Sigmoid colon (tissue), 7 donors: Measurements from ENCODE around the gene CNOT1. TPM values are rescaled to one million over a fixed set of nuclear protein-coding genes. Genes with fewer than 3 reads are reported as not detected.

ENCODE experiments used
- DNase-seq: peaks from one replicate; pipeline ENCODE4 v3.0.0-alpha.2; 2019
- H3K27ac ChIP-seq, 4 donors: fragments of 200-600 bp; sonication (generic); one replicate each; pipeline ENCODE4 v1.5.1; 2016 to 2019; ENCODE audit warnings: mild to moderate bottlenecking in 1 of 4
- H3K27me3 ChIP-seq, 3 donors: fragments of 200-600 bp; sonication (generic); one replicate each; pipeline ENCODE4 v1.5.1; 2019; ENCODE audit warnings: mild to moderate bottlenecking in 1 of 3
- H3K36me3 ChIP-seq, 4 donors: fragments of 200-600 bp; sonication (generic); one replicate each; pipeline ENCODE4 v1.5.1; 2016 to 2019
- H3K4me1 ChIP-seq, 4 donors: fragments of 200-600 bp; sonication (generic); one replicate each; pipeline ENCODE4 v1.5.1; 2017 to 2019
- H3K4me3 ChIP-seq, 4 donors: fragments of 200-600 bp; sonication (generic); one replicate each; pipeline ENCODE4 v1.5.1; 2017 to 2019; ENCODE audit warnings: mild to moderate bottlenecking in 2 of 4, moderate library complexity in 1 of 4
- H3K9me3 ChIP-seq, 4 donors: fragments of 200-600 bp in 3 of 4; sonication (generic) in 3 of 4; one replicate each; pipeline versions ENCODE4 v1.5.1 to v1.6.1; 2013 to 2019
- EP300 ChIP-seq, 4 donors: sonication (generic); formaldehyde crosslinking; IDR thresholded peaks; one replicate each; pipeline ENCODE4 v1.6.1; 2017; ENCODE audit warnings: antibody characterized with exemption in 4 of 4
- POLR2A ChIP-seq, 2 donors: fragments of 450-650 bp; IDR thresholded peaks; one replicate each; pipeline ENCODE4 v1.6.1; 2016; ENCODE audit warnings: antibody characterized with exemption in 2 of 2, mild to moderate bottlenecking in 2 of 2, moderate library complexity in 2 of 2
- POLR2AphosphoS5 ChIP-seq, 4 donors: sonication (generic); formaldehyde crosslinking; IDR thresholded peaks; one replicate each; pipeline ENCODE4 v1.6.1; 2017; ENCODE audit warnings: antibody characterized with exemption in 4 of 4
- WGBS, 2 donors: extraction: QIAGEN DNeasy Blood & Tissue Kit; methylation state at CpG; one replicate each; pipeline ENCODE4 v1.1.7; 2013; 5-methylcytosine and 5-hydroxymethylcytosine counted together
- intact Hi-C: fragments of 100-400 bp; cut with DNase I; formaldehyde crosslinking; loops from one replicate; pipeline ENCODE4 v1.15.1; 2023
- polyA plus RNA-seq, 3 donors: library from polyadenylated mRNA; stranded (reverse); fragments of 200-250 nt; gene quantifications; one replicate each; pipeline ENCODE4 v1.2.3, GENCODE V29; 2013
- total RNA-seq, 4 donors: library from RNA; depleted of rRNA; stranded (reverse); fragments of >200 nt; gene quantifications; one replicate each; pipeline ENCODE4 v1.1.0, GENCODE V29; 2016
- TF ChIP-seq, protein P1 (sequence below), 4 experiments: fragments of 450-650 bp in 3 of 4; fragments of 200-600 bp in 1 of 4; IDR thresholded peaks; one replicate each; pipeline ENCODE4 v1.5.1; 2016 to 2019; ENCODE audit warnings: antibody characterized with exemption in 4 of 4, mild to moderate bottlenecking in 3 of 4, moderate library complexity in 2 of 4
- donor health status: healthy with polysubstance abuse.
- donor health status: Bipolar disorder and iron deficiency.
- donor health status: healthy.

CNOT1 gene
- total and polyA plus RNA-seq, 7 donors, result 61.3 to 112 (median 79.6) TPM

DNA sequence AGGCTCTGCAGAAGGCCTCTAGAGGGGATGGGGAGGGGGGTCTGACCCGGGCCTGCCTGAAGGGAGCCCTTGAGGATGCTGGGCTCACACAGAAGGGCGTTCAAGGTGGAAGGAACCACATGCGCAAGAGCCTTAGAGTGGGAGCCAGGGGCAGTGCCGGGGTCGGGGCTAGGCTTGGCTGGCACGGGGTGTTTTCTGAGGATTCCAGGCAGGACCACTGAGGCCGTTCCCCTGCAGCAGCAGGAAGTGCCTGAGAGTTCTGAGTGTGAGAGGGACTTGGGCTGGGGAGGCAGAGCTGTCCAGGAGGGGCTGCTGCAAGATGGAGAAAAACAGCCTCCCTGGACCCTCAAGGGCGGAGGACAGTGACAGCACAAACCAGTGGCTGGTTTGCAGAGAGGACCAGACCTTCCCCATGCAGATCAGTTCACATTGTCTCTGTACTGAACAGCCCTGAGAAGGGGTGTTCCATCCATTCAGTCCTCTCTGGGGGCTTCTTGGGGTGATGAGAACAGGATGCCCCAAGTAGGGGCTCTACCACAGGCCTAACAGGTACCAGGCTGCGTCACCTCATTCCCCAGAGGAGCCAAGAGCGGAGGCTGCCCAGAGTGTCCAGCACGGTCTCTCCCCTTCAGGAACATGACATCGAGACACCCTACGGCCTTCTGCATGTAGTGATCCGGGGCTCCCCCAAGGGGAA lies 126.3 kb downstream of the CNOT1 start:
- Histone ChIP-seq H3K36me3 (no peaks in the 10 kb centered on the region), H3K4me3 (no peak overlapping the region), H3K27me3 (peaks cover 17 to 52% (median 38%) of the 10 kb centered on the region in 3 donors), H3K27ac (no peak overlapping the region), H3K9me3 (no peaks in the 10 kb centered on the region), H3K4me1 (peaks cover 0 to 21% (median 19%) of the 10 kb centered on the region in 4 donors)
- intact Hi-C loops, result no loop called here
- 79 to 90% methylated on average over 14 of the region's 14 CpGs for WGBS, 2 donors
- TF ChIP-seq POLR2A (IDR thresholded peaks at IDR 0.05), result no peak
- no peak for TF ChIP-seq POLR2AphosphoS5 (IDR thresholded peaks at IDR 0.05)
- TF ChIP-seq, protein P1, sequence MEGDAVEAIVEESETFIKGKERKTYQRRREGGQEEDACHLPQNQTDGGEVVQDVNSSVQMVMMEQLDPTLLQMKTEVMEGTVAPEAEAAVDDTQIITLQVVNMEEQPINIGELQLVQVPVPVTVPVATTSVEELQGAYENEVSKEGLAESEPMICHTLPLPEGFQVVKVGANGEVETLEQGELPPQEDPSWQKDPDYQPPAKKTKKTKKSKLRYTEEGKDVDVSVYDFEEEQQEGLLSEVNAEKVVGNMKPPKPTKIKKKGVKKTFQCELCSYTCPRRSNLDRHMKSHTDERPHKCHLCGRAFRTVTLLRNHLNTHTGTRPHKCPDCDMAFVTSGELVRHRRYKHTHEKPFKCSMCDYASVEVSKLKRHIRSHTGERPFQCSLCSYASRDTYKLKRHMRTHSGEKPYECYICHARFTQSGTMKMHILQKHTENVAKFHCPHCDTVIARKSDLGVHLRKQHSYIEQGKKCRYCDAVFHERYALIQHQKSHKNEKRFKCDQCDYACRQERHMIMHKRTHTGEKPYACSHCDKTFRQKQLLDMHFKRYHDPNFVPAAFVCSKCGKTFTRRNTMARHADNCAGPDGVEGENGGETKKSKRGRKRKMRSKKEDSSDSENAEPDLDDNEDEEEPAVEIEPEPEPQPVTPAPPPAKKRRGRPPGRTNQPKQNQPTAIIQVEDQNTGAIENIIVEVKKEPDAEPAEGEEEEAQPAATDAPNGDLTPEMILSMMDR (IDR thresholded peaks at IDR 0.05), result no peak
- no peak for TF ChIP-seq EP300 (IDR thresholded peaks at IDR 0.05)
- peak; percentile 50 for DNase-seq

DNA sequence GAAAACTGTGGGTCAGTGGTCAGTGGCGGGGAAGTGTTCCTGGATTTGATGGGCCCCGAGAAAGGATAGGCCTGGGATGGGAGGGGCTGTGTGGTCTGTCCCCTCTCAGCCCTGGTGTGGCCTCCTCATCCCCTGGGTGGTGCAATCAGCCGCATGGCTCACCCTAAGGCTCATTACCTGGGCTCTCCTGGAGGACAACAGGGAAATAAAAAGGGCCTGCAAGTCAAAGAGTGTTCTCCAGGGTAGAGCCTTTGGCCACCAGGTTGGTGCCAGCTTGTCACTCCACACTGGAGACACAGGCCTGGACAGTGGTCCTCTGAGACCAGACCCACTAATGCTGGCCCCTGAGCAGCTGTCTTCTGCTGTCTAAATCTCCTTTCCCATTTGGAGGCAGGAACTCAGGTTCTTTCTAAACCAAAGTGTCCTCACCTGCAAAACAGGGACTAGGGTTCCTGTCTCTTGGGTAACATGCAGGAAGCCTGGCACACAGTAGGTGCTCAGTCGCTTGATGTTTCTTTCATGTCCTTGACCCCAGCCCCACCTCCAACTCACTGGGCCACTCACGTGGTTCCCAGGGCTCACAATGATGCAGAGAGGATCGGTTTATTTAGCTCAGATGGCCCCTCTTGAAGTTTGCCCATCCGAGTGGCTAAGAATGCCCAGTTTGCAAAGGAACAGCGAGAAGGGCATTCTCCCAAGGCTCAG lies 127.3 kb downstream of the CNOT1 start:
- no peaks in the 10 kb centered on the region for H3K36me3 ChIP-seq
- no peak overlapping the region for H3K27ac ChIP-seq
- H3K4me1 ChIP-seq, result peaks cover 0 to 21% (median 19%) of the 10 kb centered on the region in 4 donors
- intact Hi-C loops, result no loop called here
- TF ChIP-seq EP300 (IDR thresholded peaks at IDR 0.05), result no peak
- TF ChIP-seq POLR2A (IDR thresholded peaks at IDR 0.05), result no peak
- TF ChIP-seq, protein P1 (IDR thresholded peaks at IDR 0.05), result no peak
- no peak for TF ChIP-seq POLR2AphosphoS5 (IDR thresholded peaks at IDR 0.05)
- peaks cover 17 to 51% (median 38%) of the 10 kb centered on the region in 3 donors for H3K27me3 ChIP-seq
- no peaks in the 10 kb centered on the region for H3K9me3 ChIP-seq
- DNase-seq, result no peak
- 59 to 81% methylated on average over 8 of the region's 8 CpGs for WGBS, 2 donors
- H3K4me3 ChIP-seq, result no peak overlapping the region

DNA sequence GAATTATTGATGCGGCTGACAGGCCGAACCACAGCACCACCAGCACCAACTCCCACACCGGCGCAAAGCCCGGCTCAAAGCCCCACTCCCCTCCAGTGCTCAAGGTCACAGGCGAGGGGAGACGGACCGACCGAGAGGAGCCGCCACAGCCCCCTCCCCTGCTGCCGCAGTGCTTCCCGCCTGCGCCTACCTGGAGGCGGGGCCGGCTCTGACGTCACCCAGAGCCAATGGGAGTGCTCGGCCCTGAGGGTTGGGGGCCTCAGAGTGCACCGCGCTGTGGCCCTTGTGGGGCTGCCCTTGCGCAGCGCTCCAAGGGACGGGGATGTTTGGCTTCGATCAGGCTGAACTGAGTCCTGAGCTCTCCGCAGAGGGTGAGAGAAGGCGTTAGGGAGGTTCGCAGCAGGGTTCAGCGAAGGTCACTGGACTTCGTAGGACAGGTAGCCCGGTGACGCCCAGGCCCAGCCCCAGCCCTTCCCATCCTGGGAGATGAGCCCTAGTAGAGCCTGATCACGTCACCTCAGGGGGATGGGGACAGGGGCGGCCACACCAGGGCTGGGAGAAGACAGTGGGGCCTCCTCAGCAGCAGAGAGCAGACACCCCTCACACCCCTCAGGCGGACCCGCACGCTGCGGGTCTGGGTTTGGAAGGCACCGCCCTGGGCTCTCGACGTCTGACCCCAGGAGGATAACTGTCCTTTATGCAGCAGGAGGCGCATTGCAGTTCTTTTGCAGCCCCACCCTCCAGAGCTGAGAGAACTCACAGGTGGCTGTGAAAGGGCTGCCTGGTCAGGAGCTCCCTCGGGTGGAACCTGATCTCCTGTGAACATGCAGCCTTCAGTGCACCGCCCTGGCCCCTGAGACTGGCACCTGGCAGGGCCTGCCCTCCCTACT lies 128.1 kb downstream of the CNOT1 start:
- DNase-seq, result peak; percentile 64
- peaks cover 17 to 49% (median 38%) of the 10 kb centered on the region in 3 donors for H3K27me3 ChIP-seq
- WGBS, 2 donors, result 4 to 14% methylated on average over 42 of the region's 42 CpGs
- peak overlapping the region in 3 of 4 donors; percentile 14 to 32 (median 27) for H3K4me3 ChIP-seq
- no peaks in the 10 kb centered on the region for H3K36me3 ChIP-seq
- TF ChIP-seq EP300 (IDR thresholded peaks at IDR 0.05), result no peak
- H3K27ac ChIP-seq, result no peak overlapping the region
- intact Hi-C loops, result no loop called here
- H3K9me3 ChIP-seq, result no peaks in the 10 kb centered on the region
- peaks cover 0 to 21% (median 19%) of the 10 kb centered on the region in 4 donors for H3K4me1 ChIP-seq

- H3K27ac ChIP-seq, result no peak overlapping the region
- DNase-seq, result peak; percentile 56
- TF ChIP-seq POLR2A (IDR thresholded peaks at IDR 0.05) (no peak), EP300 (IDR thresholded peaks at IDR 0.05) (no peak), POLR2AphosphoS5 (IDR thresholded peaks at IDR 0.05) (no peak)
- TF ChIP-seq, protein P1 (IDR thresholded peaks at IDR 0.05), result no peak
- H3K4me1 ChIP-seq, result peaks cover 0 to 21% (median 19%) of the 10 kb centered on the region in 4 donors
- H3K36me3 ChIP-seq, result no peaks in the 10 kb centered on the region
- H3K27me3 ChIP-seq, result peaks cover 17 to 49% (median 38%) of the 10 kb centered on the region in 3 donors
- no peaks in the 10 kb centered on the region for H3K9me3 ChIP-seq
- WGBS, 2 donors, result 3 to 7% methylated on average over 36 of the region's 36 CpGs
- peak overlapping the region in 3 of 4 donors; percentile 14 to 32 (median 27) for H3K4me3 ChIP-seq
- intact Hi-C loops, result no loop called here
Measured at GRCh38 chr16:58500430-58501241, 129.0 kb downstream of the CNOT1 start.
